Chondrocyte (in vitro differentiated cells): Measurements from ENCODE around the gene MAGEF1. TPM values are rescaled to one million over a fixed set of nuclear protein-coding genes. Genes with fewer than 3 reads are reported as not detected.

Experiments
- DNase-seq: peaks from one replicate; pipeline ENCODE4 v3.0.0; 2021; ENCODE audit warnings: mixed read lengths, low spot score
- H3K27ac Mint-ChIP-seq: one replicate; pipeline ENCODE4 v1.8.0; 2021; ENCODE audit warnings: mild to moderate bottlenecking, moderate library complexity, mixed read lengths; ENCODE audit not compliant: unreplicated experiment
- H3K27me3 Mint-ChIP-seq: 2 replicates; pipeline ENCODE4 v1.8.0; 2021; ENCODE audit warnings: low read depth, mixed read lengths
- H3K36me3 Mint-ChIP-seq: 2 replicates; pipeline ENCODE4 v1.8.0; 2021; ENCODE audit warnings: low read depth, mixed read lengths
- H3K4me1 Mint-ChIP-seq: 2 replicates; pipeline ENCODE4 v1.8.0; 2021; ENCODE audit warnings: low read depth, mild to moderate bottlenecking, mixed read lengths
- H3K4me3 Mint-ChIP-seq: one replicate; pipeline ENCODE4 v1.8.0; 2021; ENCODE audit warnings: mild to moderate bottlenecking, moderate library complexity, mixed read lengths; ENCODE audit not compliant: unreplicated experiment
- H3K9me3 Mint-ChIP-seq: 2 replicates; pipeline ENCODE4 v1.8.0; 2021; ENCODE audit warnings: low read depth, mixed read lengths
- total RNA-seq: library from RNA; stranded (reverse); gene quantifications from 3 replicates; pipeline ENCODE4 v1.2.1, GENCODE V29; 2021
- TF ChIP-seq, protein P1 (sequence below): fragments of 200-600 bp; sonication (generic); IDR thresholded peaks from 2 replicates; pipeline ENCODE4 v1.5.0; 2021; ENCODE audit warnings: antibody characterized with exemption, mild to moderate bottlenecking, moderate library complexity

The MAGEF1 gene
- total RNA-seq, 1 donor from 2014 or later = 37.8 TPM

- Mint-ChIP-seq H3K9me3 (no peaks in the 10 kb centered on the region), H3K4me1 (peaks cover 4% of the 10 kb centered on the region), H3K27me3 (peaks cover 19% of the 10 kb centered on the region), H3K36me3 (no peaks in the 10 kb centered on the region), H3K4me3 (no peak overlapping the region), H3K27ac (no peak overlapping the region)
- no peak for DNase-seq
- TF ChIP-seq, protein P1, sequence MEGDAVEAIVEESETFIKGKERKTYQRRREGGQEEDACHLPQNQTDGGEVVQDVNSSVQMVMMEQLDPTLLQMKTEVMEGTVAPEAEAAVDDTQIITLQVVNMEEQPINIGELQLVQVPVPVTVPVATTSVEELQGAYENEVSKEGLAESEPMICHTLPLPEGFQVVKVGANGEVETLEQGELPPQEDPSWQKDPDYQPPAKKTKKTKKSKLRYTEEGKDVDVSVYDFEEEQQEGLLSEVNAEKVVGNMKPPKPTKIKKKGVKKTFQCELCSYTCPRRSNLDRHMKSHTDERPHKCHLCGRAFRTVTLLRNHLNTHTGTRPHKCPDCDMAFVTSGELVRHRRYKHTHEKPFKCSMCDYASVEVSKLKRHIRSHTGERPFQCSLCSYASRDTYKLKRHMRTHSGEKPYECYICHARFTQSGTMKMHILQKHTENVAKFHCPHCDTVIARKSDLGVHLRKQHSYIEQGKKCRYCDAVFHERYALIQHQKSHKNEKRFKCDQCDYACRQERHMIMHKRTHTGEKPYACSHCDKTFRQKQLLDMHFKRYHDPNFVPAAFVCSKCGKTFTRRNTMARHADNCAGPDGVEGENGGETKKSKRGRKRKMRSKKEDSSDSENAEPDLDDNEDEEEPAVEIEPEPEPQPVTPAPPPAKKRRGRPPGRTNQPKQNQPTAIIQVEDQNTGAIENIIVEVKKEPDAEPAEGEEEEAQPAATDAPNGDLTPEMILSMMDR = no peak
Measured at GRCh38 chr3:184751204-184752040, 39.6 kb upstream of the MAGEF1 start.

GRCh38 chr3:184750349-184751083, 38.7 kb upstream of the MAGEF1 start:
- Mint-ChIP-seq H3K27ac (no peak overlapping the region), H3K36me3 (no peaks in the 10 kb centered on the region), H3K4me3 (no peak overlapping the region), H3K27me3 (peaks cover 19% of the 10 kb centered on the region), H3K9me3 (no peaks in the 10 kb centered on the region), H3K4me1 (peaks cover 3% of the 10 kb centered on the region)
- TF ChIP-seq, protein P1 = no peak
- DNase-seq = peak; percentile 26

DNA sequence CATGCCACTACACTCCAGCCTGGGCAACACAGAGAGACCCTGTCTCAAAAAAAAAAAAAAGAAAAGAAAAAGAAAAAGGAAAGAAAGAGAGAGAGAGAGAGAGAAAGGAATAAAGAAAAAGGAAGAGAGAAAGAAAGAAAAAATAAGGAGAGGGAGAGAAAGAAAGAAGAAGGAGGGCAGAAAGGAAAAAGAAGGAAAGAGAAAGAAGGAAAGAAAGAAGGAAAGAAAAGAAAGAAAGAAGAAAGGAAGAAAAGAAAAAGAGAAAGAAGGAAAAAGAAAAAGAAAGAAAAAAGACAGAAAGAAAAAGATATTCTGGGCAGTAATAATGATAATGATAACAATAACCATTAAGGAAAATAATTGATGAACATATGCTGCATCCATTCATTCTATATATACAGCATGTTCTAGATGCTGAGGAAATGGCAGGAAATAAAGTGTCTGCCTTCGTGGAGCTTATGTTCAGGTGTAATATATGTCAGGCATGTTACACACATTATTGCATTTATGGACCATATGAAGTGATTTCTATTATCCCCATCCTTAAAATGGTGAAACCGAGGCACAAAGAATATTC, 37.4 kb upstream of the MAGEF1 start:
- Mint-ChIP-seq H3K27me3 (peaks cover 19% of the 10 kb centered on the region), H3K27ac (no peak overlapping the region), H3K36me3 (no peaks in the 10 kb centered on the region), H3K9me3 (no peaks in the 10 kb centered on the region), H3K4me1 (peaks cover 3% of the 10 kb centered on the region), H3K4me3 (no peak overlapping the region)
- no peak for DNase-seq
- TF ChIP-seq, protein P1 = no peak

DNA sequence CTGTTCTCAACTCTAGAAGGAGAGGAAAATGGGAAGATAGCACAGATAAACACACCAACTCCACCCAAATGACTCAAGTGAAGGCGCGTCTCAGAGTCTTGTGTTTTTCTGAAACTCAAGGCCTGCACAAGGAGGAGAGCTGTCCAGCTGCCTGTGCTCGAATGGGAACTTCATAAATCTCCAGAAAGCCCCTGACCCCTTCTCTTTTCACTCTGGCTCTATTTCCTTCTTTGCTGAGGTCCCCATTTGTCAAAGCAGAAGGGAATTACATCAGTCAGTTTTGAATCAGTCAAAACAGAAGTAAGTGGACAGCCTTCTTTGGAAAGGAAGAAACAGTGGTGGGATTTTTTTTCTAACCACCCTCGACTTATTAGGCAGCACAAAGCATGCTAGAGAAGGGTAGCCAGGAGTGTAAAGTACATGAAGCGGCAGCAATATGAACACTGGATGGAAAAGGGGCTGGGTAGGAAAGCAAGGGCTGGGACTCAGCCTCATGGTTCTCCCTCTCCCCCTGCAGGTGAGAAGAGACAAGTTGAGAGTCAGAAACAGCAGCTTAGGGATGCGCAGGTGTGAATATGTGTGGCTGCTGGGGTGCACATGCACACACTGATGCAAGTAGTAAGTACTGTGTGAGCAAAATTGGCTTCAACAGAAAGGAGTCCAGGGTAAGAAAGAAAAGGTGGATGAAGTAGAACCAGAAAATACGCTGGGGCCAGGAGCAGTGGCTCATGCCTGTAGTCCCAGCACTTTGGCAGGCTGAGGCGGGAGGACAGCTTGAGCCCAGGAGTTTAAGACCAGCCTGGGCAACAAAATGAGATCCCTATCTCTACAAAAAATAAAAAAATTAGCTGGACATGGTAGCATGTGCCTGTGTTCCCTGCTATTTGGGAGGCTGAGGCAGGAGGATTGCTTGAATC, 36.6 kb upstream of the MAGEF1 start:
- TF ChIP-seq, protein P1 = peak; percentile 67
- H3K4me3 Mint-ChIP-seq = no peak overlapping the region
- no peaks in the 10 kb centered on the region for H3K9me3 Mint-ChIP-seq
- peak; percentile 12 for DNase-seq
- no peak overlapping the region for H3K27ac Mint-ChIP-seq
- H3K36me3 Mint-ChIP-seq = no peaks in the 10 kb centered on the region
- H3K27me3 Mint-ChIP-seq = peaks cover 19% of the 10 kb centered on the region
- peaks cover 3% of the 10 kb centered on the region for H3K4me1 Mint-ChIP-seq
